ENCODE data around the gene NSD2. TPM values are rescaled to one million over a fixed set of nuclear protein-coding genes. Genes with fewer than 3 reads are reported as not detected.
A peak's percentile ranks its signal among the peaks of the same experiment; 100 is the strongest.

The NSD2 gene
- total RNA-seq, 1 donor: 84.7 TPM

- TF ChIP-seq CTCF (IDR thresholded peaks at IDR 0.05; ENCODE audit: insufficient read depth, low read length): no peak
- H3K4me3 ChIP-seq (ENCODE audit: low read depth, low read length): no peak overlapping the region
Observed at GRCh38 chr4:1964443-1964842, 93.2 kb downstream of the NSD2 start.

DNA sequence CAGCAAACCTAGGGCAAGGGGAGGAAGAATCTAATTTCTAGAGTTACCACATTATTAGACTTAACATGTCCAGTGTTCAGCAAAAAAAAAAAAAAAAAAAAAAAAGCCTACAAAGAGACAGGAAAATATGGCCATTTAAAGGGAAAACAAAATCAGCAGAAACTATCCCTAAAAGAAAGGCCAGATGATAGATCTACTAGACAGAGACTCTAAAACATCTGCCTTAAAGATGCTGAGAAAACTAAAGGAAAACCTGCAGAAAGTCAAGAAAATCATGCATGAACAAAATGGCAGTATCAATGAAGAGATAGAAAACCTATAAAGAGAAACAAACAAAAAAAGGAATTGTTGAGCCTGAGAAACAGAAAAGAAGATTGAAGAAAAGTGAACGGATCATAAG, 93.8 kb downstream of the NSD2 start:
- TF ChIP-seq CTCF (IDR thresholded peaks at IDR 0.05; ENCODE audit: insufficient read depth, low read length): no peak
- no peak for DNase-seq (ENCODE audit: low read depth)
- H3K4me3 ChIP-seq (ENCODE audit: low read depth, low read length): no peak overlapping the region

More at GRCh38 chr4:1964443-1964842, 93.2 kb downstream of the NSD2 start:
- no peak for DNase-seq (ENCODE audit: low read depth)

GRCh38 chr4:1967512-1968149, 96.4 kb downstream of the NSD2 start:
- DNase-seq (ENCODE audit: low read depth): peak; percentile 48
- no peak for TF ChIP-seq CTCF (IDR thresholded peaks at IDR 0.05; ENCODE audit: insufficient read depth, low read length)
- no peak overlapping the region for H3K4me3 ChIP-seq (ENCODE audit: low read depth, low read length)

DNA sequence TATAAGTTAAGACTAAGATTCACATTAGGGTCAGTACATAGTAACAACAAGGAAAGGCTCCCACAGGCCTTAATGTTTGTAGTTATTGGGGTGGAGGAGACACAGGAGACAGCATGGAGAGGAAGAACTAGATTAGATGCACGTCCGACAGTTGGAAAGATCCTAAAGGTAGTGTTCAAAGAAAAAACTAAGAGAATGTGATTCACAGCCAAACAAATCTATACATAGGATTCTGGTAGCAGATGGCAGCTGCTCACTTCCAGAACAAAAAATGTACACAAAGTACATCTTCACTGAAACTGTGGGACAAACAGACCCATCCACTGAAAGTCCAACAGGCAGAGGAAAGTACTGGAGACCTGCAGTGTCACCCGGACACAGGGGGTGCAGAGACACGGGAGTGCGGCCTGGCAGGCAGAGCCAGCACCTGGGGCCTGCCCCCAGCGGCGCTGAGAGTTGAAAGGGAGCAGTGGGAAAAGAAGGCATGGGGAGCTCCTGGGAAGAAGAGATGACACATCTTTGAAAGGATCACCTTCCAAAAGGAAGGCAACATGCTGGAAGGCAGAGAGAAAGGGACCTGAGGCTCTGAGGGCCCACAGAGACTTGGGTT, 97.6 kb downstream of the NSD2 start:
- DNase-seq (ENCODE audit: low read depth): no peak
- no peak overlapping the region for H3K4me3 ChIP-seq (ENCODE audit: low read depth, low read length)
- TF ChIP-seq CTCF (IDR thresholded peaks at IDR 0.05; ENCODE audit: insufficient read depth, low read length): no peak

GRCh38 chr4:1969928-1970723, 98.9 kb downstream of the NSD2 start:
- no peak for TF ChIP-seq CTCF (IDR thresholded peaks at IDR 0.05; ENCODE audit: insufficient read depth, low read length)
- peak overlapping the region; percentile 17 for H3K4me3 ChIP-seq (ENCODE audit: low read depth, low read length)
- peak; percentile 83 for DNase-seq (ENCODE audit: low read depth)

DNA sequence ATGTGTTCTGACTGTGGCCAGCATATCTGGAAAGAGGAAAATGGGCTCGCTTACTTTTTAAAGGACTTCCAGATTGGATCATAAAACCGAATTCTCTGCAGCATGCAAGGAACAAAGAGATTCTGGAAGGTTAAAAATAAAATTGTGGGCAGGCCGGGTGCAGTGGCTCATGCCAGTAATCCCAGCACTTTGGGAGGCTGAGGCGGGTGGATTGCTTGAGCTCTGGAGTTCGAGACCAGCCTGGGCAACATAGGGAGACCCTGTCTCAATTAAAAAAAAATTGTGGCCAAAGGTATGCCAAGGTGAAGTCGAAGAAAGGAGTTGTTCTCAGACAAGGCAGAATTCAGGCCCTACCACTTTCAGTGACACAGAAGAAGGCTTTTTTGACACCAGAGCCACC, 99.7 kb downstream of the NSD2 start:
- TF ChIP-seq CTCF (IDR thresholded peaks at IDR 0.05; ENCODE audit: insufficient read depth, low read length): no peak
- no peak overlapping the region for H3K4me3 ChIP-seq (ENCODE audit: low read depth, low read length)
- no peak for DNase-seq (ENCODE audit: low read depth)

Measured in fibroblast of the aortic adventitia (primary cell).